ENCODE data around the gene TNFRSF6B. TPM values are rescaled to one million over a fixed set of nuclear protein-coding genes. Genes with fewer than 3 reads are reported as not detected.

Gene TNFRSF6B
- total RNA-seq, 2 experiments from 2014 or later: 1.0 to 6.6 TPM

DNA sequence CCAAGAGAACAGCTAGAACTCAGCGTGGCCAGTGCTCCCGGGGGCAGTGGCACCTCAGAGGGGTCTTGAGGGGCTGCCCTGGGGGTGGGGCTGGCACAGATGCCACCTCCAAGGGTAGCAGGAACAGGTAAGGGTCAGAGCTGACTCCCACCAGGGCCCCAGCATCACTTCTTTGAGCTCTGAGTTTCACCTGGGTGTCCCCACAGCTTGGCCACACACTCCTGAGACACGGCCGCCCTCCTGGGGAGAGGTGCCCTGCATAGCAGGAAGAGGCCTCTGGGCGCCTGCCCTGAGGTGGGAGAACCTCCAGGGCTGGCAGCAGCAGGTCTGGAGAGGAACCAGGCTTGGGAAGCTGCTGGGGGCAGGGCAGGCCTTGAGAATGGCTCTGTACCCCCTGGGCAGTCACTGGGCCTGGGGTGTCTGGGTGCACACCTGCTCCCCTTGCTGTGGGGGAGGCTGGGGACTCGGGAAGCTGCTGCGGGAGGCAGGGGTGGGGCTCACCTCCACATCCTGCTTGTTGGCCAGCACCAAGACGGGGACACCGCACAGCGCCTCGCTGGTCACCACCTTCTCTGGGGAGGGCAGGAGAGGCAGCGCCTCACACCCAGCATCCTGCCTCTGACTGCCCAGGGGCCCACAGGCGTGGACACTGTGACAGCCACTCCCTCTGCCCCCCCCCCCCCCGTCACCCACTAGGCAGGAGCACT lies 5.0 kb downstream of the TNFRSF6B start:
- intact Hi-C loops (cut with micrococcal nuclease; ENCODE audit: unreplicated experiment): no loop called here
- DNase-seq (ENCODE audit: low spot score): no peak
- Histone ChIP-seq H3K36me3 (ENCODE audit: insufficient read depth, low read length) (peaks cover 44% of the 10 kb centered on the region), H3K27ac (ENCODE audit: low read depth, low read length, poor library complexity, severe bottlenecking) (no peak overlapping the region), H4K20me1 (ENCODE audit: insufficient read depth, low read length) (peaks cover 7% of the 10 kb centered on the region; the same call in 1 of the 2 replicates), H3K4me3 (ENCODE audit: low read depth, low read length, poor library complexity, severe bottlenecking) (no peak overlapping the region), H3K4me2 (ENCODE audit: low read length) (no peak overlapping the region), H2AFZ (ENCODE audit: low read length) (no peak overlapping the region), H3K4me1 (ENCODE audit: insufficient read depth, low read length, poor library complexity, severe bottlenecking) (peaks cover 16% of the 10 kb centered on the region), H3K9me2 (ENCODE audit: insufficient read depth, low read length) (no peaks in the 10 kb centered on the region), H3K79me2 (ENCODE audit: insufficient read depth, low read depth, low read length) (peaks cover 12% of the 10 kb centered on the region), H3K9me3 (ENCODE audit: low read length) (no peaks in the 10 kb centered on the region)
- ChIA-PET POLR2A (no interaction called here), CTCF (ENCODE audit: unreplicated experiment) (no interaction called here)
- TF ChIP-seq EZH2phosphoT487 (IDR thresholded peaks at IDR 0.05; ENCODE audit: borderline replicate concordance, low read depth, low read length) (no peak), CTCF (conservative IDR thresholded peaks at IDR 0.05; ENCODE audit: low read length) (no peak)
- no TSS peak for BruUV-seq (replicated peaks)

DNA sequence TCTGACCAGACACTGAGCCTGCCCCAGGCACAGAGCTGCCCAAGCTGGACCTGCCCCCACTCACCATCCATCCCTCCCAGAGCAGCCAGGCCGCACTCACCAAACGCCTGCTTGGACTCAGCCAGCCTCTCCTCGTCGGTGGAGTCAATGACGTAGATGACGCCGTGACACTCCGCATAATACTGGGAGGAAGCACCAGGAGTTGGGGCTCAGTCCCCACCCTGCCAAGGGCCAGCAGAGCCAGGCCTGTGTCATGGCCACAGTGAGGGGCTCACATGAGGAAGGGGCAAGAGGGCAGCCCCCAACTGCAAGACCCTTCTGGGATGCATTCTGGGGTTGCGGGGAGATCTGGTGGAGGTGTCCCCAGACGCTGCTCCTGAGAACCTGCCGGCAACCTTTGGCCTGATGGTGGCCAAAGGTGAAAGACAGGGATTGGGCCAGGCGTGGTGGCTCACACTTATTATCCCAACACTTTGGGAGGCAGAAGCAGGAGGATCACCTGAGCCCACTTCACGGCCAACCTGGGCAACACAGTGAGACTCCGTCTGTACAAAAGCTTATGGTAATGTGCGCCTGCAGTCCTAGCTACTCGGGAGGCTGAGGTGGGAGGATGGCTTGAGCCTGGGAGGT lies 5.7 kb downstream of the TNFRSF6B start:
- Histone ChIP-seq H3K36me3 (ENCODE audit: insufficient read depth, low read length) (peaks cover 45% of the 10 kb centered on the region), H3K9me3 (ENCODE audit: low read length) (no peaks in the 10 kb centered on the region), H3K4me2 (ENCODE audit: low read length) (no peak overlapping the region), H4K20me1 (ENCODE audit: insufficient read depth, low read length) (peaks cover 8% of the 10 kb centered on the region; the same call in 1 of the 2 replicates), H2AFZ (ENCODE audit: low read length) (no peak overlapping the region), H3K9me2 (ENCODE audit: insufficient read depth, low read length) (no peaks in the 10 kb centered on the region), H3K4me3 (ENCODE audit: low read depth, low read length, poor library complexity, severe bottlenecking) (no peak overlapping the region), H3K4me1 (ENCODE audit: insufficient read depth, low read length, poor library complexity, severe bottlenecking) (peaks cover 18% of the 10 kb centered on the region), H3K27ac (ENCODE audit: low read depth, low read length, poor library complexity, severe bottlenecking) (no peak overlapping the region), H3K79me2 (ENCODE audit: insufficient read depth, low read depth, low read length) (peaks cover 19% of the 10 kb centered on the region)
- DNase-seq (ENCODE audit: low spot score): no peak
- ChIA-PET POLR2A (interaction anchor here (0.8 kb wide), 1 partner anchor 54 kb away, joined by 3 read pairs; no protein-coding TSS in a partner anchor), CTCF (ENCODE audit: unreplicated experiment) (no interaction called here)
- intact Hi-C loops (cut with micrococcal nuclease; ENCODE audit: unreplicated experiment): no loop called here
- no peak for TF ChIP-seq CTCF (conservative IDR thresholded peaks at IDR 0.05; ENCODE audit: low read length)
- no peak for TF ChIP-seq EZH2phosphoT487 (IDR thresholded peaks at IDR 0.05; ENCODE audit: borderline replicate concordance, low read depth, low read length)
- BruUV-seq (replicated peaks): no TSS peak

Data from OCI-LY7 (cell line).